ENCODE results near the gene HGFAC.

The HGFAC gene

GRCh38 chr4:3497095-3497494 is 55.3 kb downstream of the HGFAC start:
- DNase-seq (ENCODE audit: low read depth) = no peak
- no peak for TF ChIP-seq CTCF (IDR thresholded peaks at IDR 0.05; ENCODE audit: insufficient read depth, low read depth, low read length, missing control alignments)
- H3K4me3 ChIP-seq (ENCODE audit: low read length) = no peak overlapping the region

DNA sequence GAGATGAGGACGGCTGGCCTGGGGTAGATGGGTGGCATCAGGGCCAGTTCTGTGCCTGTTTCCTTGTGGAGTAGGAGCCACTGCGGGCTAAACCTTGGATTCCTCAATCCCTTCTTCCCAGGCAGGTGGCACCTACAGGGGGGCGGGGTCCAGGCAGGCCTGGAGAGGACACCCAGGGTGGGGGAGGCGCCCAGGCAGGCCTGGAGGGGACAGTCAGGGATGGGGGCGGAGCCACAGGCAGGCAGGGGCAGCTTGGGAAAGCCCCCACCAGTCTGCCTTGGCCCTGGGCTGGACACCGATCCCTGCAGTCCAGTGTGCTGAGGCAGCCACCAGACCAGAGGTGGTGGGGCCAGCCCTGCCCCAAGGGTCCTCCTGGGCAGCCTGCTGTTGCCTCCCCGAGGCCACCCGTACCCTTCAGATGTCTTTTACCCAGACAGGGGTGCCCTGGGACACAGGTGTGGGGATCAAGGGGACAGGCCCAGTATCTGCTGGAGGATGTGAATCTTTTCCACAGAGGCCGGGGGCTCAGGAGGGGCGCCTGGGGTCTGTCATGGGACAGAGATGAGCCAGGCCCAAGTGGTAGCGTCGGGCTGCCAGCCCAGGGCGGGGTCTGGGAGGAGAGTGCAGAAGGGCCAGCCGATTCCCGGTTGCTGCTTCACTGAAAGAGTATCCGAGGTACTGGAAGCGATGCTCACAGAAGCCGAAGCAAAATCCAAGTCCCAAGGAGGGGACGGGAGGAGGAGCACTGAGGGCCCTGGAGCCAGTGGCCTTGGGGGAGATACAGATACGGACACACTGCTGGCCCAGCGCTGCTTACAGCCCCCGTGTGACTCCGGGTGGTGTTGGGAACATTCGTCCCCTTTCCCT is 56.0 kb downstream of the HGFAC start:
- DNase-seq (ENCODE audit: low read depth) = no peak
- no peak for TF ChIP-seq CTCF (IDR thresholded peaks at IDR 0.05; ENCODE audit: insufficient read depth, low read depth, low read length, missing control alignments)
- no peak overlapping the region for H3K4me3 ChIP-seq (ENCODE audit: low read length)

GRCh38 chr4:3498407-3498806 is 56.6 kb downstream of the HGFAC start:
- no peak for DNase-seq (ENCODE audit: low read depth)
- no peak for TF ChIP-seq CTCF (IDR thresholded peaks at IDR 0.05; ENCODE audit: insufficient read depth, low read depth, low read length, missing control alignments)
- no peak overlapping the region for H3K4me3 ChIP-seq (ENCODE audit: low read length)

Data from epithelial cell of esophagus (primary cell).